MCF 10A (cell line): ENCODE data around the gene HS3ST1. TPM values are rescaled to one million over a fixed set of nuclear protein-coding genes. Genes with fewer than 3 reads are reported as not detected.

ENCODE experiments used
- BruUV-seq: library from RNA; stranded (reverse); fragments of 400-500 nt; replicated peaks from 2 replicates; lab custom pipeline; 2021; lab: Mats Ljungman, UMichigan
- CTCF ChIA-PET: fragments of 300-600 bp; sonication (Branson Sonifier 250); formaldehyde crosslinking; extraction: SDS; loops from one replicate; lab custom pipeline; 2021; ENCODE audit warnings: antibody characterized with exemption, inconsistent platforms; lab: Yijun Ruan, JAX
- POLR2A ChIA-PET: fragments of 300-600, 350-650 bp; sonication (Branson Sonifier 250); formaldehyde crosslinking; extraction: SDS; loops from one replicate; lab custom pipeline; 2020; ENCODE audit warnings: antibody characterized with exemption, inconsistent platforms; lab: Yijun Ruan, JAX
- DNase-seq: peaks from one replicate; pipeline ENCODE4 v3.0.0-alpha.2; 2018; ENCODE audit not compliant: unreplicated experiment
- H3K27ac Mint-ChIP-seq: one replicate; pipeline ENCODE4 v1.8.0; 2022; ENCODE audit warnings: mild to moderate bottlenecking, low read depth, mixed read lengths; ENCODE audit not compliant: unreplicated experiment
- H3K27me3 Mint-ChIP-seq: one replicate; pipeline ENCODE4 v1.8.0; 2022; ENCODE audit warnings: mixed read lengths; ENCODE audit not compliant: insufficient read depth, unreplicated experiment
- H3K36me3 Mint-ChIP-seq: one replicate; pipeline ENCODE4 v1.8.0; 2022; ENCODE audit warnings: mild to moderate bottlenecking, moderate library complexity, mixed read lengths; ENCODE audit not compliant: insufficient read depth, unreplicated experiment
- H3K4me1 Mint-ChIP-seq: one replicate; pipeline ENCODE4 v1.8.0; 2022; ENCODE audit warnings: mixed read lengths; ENCODE audit not compliant: insufficient read depth, unreplicated experiment
- H3K4me3 Mint-ChIP-seq: one replicate; pipeline ENCODE4 v1.8.0; 2022; ENCODE audit warnings: mild to moderate bottlenecking, moderate library complexity, mixed read lengths; ENCODE audit not compliant: unreplicated experiment
- H3K9me3 Mint-ChIP-seq: one replicate; pipeline ENCODE4 v1.8.0; 2022; ENCODE audit warnings: mixed read lengths; ENCODE audit not compliant: unreplicated experiment
- intact Hi-C: fragments of 100-400 bp; cut with micrococcal nuclease; formaldehyde crosslinking; loops from 2 replicates; pipeline ENCODE4 v1.14.1; 2022
- total RNA-seq: library from RNA; stranded (reverse); gene quantifications from 2 replicates; pipeline ENCODE4 v1.2.3, GENCODE V29; 2022
- TF ChIP-seq, protein P1 (sequence below): fragments of 200-600 bp; IDR thresholded peaks from one replicate; pipeline ENCODE4 v1.8.0; 2022; ENCODE audit warnings: antibody characterized with exemption, mild to moderate bottlenecking; ENCODE audit not compliant: unreplicated experiment

Gene HS3ST1
- total RNA-seq, 1 experiment from 2014 or later, result 0.21 TPM

DNA sequence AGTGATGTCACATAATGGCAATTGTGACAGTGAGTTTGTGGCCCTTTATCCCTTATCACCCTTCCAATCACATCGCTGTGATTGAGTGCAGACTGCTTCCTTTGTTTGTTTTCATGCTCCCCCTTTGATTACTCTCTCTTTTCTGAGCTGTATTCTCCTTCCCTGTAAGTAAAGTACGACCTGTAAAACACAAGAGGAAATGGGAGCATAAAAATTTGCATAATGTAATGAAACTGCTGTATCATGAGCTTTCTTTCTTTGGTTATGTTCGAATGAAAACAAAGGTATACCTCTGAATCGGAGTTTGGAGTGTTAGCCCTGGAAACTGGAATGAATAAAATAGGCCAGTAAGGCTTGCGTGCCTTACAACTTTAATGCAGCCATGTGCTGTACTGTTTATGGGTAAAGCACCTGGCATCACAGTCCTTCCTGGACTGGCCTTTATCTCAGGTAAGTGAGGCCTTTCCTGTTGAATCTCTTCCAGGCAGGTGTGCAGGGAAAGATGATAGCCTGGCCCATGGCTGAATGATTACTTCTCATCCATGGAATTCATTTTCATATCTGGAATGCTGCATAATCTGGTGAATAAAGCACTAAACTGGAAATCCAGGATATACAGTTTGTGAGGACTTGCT lies 26.6 kb upstream of the HS3ST1 start:
- no TSS peak for BruUV-seq
- TF ChIP-seq, protein P1, sequence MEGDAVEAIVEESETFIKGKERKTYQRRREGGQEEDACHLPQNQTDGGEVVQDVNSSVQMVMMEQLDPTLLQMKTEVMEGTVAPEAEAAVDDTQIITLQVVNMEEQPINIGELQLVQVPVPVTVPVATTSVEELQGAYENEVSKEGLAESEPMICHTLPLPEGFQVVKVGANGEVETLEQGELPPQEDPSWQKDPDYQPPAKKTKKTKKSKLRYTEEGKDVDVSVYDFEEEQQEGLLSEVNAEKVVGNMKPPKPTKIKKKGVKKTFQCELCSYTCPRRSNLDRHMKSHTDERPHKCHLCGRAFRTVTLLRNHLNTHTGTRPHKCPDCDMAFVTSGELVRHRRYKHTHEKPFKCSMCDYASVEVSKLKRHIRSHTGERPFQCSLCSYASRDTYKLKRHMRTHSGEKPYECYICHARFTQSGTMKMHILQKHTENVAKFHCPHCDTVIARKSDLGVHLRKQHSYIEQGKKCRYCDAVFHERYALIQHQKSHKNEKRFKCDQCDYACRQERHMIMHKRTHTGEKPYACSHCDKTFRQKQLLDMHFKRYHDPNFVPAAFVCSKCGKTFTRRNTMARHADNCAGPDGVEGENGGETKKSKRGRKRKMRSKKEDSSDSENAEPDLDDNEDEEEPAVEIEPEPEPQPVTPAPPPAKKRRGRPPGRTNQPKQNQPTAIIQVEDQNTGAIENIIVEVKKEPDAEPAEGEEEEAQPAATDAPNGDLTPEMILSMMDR, result no peak
- CTCF ChIA-PET, result no interaction called here
- no peaks in the 10 kb centered on the region for H3K27me3 Mint-ChIP-seq
- no peak overlapping the region for H3K27ac Mint-ChIP-seq
- intact Hi-C loops, result no loop called here
- peaks cover 7% of the 10 kb centered on the region for H3K9me3 Mint-ChIP-seq
- POLR2A ChIA-PET, result interaction anchor here (1.1 kb wide), 1 partner anchor 851 kb away, joined by 3 read pairs; no protein-coding TSS in a partner anchor
- DNase-seq, result no peak
- H3K36me3 Mint-ChIP-seq, result no peaks in the 10 kb centered on the region
- no peak overlapping the region for H3K4me3 Mint-ChIP-seq
- H3K4me1 Mint-ChIP-seq, result no peaks in the 10 kb centered on the region

DNA sequence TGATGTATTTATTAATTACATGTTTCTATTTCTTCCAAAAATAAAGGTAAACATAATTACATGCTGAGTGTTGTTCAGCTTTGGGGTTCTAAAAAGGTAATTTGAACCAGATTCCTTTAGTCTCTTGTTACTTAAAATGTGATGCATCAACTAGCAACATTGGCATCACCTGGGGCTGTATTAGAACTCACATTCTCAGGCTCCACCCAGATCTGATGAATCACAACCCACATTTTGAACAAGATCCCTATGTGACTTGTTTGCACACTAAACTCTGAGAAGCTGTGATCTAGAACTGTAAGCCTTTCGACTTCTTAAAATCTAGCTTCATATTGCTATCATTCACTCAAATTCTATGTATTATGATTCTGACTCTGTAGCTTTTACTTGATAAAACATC lies 23.0 kb upstream of the HS3ST1 start:
- no peaks in the 10 kb centered on the region for H3K9me3 Mint-ChIP-seq
- intact Hi-C loops, result no loop called here
- H3K36me3 Mint-ChIP-seq, result no peaks in the 10 kb centered on the region
- H3K4me1 Mint-ChIP-seq, result no peaks in the 10 kb centered on the region
- no peak overlapping the region for H3K27ac Mint-ChIP-seq
- ChIA-PET POLR2A (interaction anchor here (0.7 to 0.9 kb wide), 2 partner anchors 22 to 866 kb away, joined by 3 read pairs; no protein-coding TSS in a partner anchor), CTCF (interaction anchor here (0.5 to 0.6 kb wide), 2 partner anchors 19 to 22 kb away, joined by 3 read pairs; no protein-coding TSS in a partner anchor)
- TF ChIP-seq, protein P1, result no peak
- peak; percentile 35 for DNase-seq
- no peaks in the 10 kb centered on the region for H3K27me3 Mint-ChIP-seq
- BruUV-seq, result no TSS peak
- no peak overlapping the region for H3K4me3 Mint-ChIP-seq

DNA sequence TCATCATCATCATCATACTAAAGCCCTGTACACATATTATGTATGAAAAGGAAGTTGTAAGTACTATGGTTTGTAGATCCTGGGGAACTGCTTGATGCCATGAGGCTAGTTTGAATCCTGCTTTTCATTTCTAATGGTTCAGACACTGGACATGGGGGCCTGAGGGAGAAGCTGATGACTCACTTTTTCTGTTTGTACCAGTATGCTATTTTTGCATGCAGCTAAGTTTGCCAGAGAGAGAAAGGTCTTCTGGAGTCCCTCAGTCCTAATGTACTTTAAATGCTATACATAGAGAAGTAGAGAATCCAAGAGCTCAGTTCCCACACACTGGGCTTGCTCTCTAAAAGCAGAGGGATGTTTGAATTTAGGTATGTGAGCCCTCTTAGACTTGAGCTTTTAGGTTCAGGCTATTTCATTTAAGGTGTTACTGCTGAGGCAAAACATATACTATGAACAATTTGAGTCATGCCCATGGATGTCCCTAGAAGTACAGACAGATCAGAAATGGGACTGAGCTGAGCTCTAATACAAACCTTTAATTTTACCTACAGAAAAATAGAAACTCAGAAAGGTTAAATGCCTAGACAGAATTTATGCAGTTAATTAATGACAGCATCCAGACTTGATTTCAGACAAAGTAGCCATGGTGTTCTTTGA lies 17.6 kb upstream of the HS3ST1 start:
- Mint-ChIP-seq H3K36me3 (no peaks in the 10 kb centered on the region), H3K9me3 (no peaks in the 10 kb centered on the region), H3K27ac (no peak overlapping the region), H3K27me3 (no peaks in the 10 kb centered on the region), H3K4me1 (no peaks in the 10 kb centered on the region), H3K4me3 (no peak overlapping the region)
- ChIA-PET CTCF (interaction anchor here (0.6 kb wide), 1 partner anchor 363 kb away, joined by 5 read pairs; no protein-coding TSS in a partner anchor), POLR2A (interaction anchor here (1.3 kb wide), 1 partner anchor 11 kb away, joined by 3 read pairs; no protein-coding TSS in a partner anchor)
- intact Hi-C loops, result no loop called here
- TF ChIP-seq, protein P1, result no peak
- peak; percentile 34 for DNase-seq
- no TSS peak for BruUV-seq

DNA sequence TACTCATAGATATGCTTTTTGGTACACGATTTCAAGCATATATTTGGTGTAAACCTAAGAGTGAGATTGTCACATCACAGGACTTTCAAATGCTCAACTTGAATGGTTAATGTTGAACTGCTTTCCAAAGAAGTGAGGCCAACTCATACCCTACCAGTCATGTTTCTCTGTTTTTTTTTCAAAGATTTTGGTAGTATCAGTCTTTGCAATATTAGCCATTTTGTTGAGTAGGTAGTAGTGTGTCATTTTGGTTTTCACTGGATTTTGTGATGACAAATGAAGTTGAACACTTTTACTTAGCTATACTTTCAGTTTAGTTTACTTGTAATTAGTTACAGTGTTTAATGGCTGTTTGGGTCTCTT lies 12.5 kb upstream of the HS3ST1 start:
- H3K27me3 Mint-ChIP-seq, result no peaks in the 10 kb centered on the region
- CTCF ChIA-PET, result interaction anchor here (0.6 kb wide), 1 partner anchor 17 kb away, joined by 3 read pairs; no protein-coding TSS in a partner anchor
- no peak overlapping the region for H3K27ac Mint-ChIP-seq
- no peaks in the 10 kb centered on the region for H3K4me1 Mint-ChIP-seq
- H3K36me3 Mint-ChIP-seq, result no peaks in the 10 kb centered on the region
- DNase-seq, result no peak
- H3K4me3 Mint-ChIP-seq, result no peak overlapping the region
- BruUV-seq, result no TSS peak
- TF ChIP-seq, protein P1, result no peak
- no peaks in the 10 kb centered on the region for H3K9me3 Mint-ChIP-seq
- POLR2A ChIA-PET, result no interaction called here
- intact Hi-C loops, result no loop called here
